GM21381 (cell line): ENCODE measurements around the gene FBXW10B.
A peak's percentile ranks its signal among the peaks of the same experiment; 100 is the strongest.
"Not testable (repeated sequence)": the region's sequence is repeated elsewhere in the genome, so short reads cannot be mapped to it uniquely, and the experiment has no call there.

ENCODE experiments used
- ATAC-seq: cut with Tn5 transposase; IDR thresholded peaks from one replicate; pipeline ENCODE4 v1.9.1; 2021; ENCODE audit warnings: mild to moderate bottlenecking, moderate library complexity; ENCODE audit not compliant: unreplicated experiment

FBXW10B gene, protein sequence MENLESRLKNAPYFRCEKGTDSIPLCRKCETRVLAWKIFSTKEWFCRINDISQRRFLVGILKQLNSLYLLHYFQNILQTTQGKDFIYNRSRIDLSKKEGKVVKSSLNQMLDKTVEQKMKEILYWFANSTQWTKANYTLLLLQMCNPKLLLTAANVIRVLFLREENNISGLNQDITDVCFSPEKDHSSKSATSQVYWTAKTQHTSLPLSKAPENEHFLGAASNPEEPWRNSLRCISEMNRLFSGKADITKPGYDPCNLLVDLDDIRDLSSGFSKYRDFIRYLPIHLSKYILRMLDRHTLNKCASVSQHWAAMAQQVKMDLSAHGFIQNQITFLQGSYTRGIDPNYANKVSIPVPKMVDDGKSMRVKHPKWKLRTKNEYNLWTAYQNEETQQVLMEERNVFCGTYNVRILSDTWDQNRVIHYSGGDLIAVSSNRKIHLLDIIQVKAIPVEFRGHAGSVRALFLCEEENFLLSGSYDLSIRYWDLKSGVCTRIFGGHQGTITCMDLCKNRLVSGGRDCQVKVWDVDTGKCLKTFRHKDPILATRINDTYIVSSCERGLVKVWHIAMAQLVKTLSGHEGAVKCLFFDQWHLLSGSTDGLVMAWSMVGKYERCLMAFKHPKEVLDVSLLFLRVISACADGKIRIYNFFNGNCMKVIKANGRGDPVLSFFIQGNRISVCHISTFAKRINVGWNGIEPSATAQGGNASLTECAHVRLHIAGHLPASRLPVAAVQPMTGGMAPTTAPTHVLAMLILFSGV

DNA sequence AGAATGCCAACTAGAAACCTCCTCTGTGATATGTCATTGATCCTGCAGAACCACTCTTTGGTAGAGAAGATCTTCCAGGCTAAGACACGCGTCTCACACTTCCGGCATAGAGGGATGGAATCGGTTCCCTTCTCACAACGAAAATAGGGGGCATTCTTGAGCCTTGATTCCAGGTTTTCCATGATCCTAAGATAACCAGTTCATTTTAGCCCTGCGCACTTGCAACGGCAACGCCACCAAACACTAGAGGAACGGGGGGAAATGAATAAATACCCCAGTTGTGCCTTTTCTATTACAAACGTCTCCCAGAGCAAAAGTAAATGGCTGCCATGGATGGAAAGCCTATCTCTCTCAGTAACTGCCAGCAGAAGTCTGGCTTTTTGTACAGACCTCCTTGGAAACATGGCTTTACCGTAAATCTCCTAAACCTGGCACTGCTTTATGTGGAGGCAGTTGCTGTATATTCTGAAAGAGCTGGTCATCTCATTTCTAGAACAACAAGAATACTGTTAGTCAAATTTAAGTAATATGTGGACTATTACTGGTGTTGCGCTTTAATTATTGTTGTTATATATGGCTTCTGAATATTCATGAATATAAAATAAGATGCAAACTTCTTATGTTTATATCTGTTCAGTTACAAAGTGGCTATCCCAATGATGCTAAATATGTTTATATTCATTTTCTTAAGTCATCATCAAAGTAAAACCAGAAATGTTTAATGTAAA lies at the start of gene FBXW10B:
Gene FBXW10B (minus strand): TSS at position 374 of the 728 bp plus-strand sequence. CDS start 192 bp downstream, at position 182.
- ATAC-seq, result not testable (repeated sequence)

DNA sequence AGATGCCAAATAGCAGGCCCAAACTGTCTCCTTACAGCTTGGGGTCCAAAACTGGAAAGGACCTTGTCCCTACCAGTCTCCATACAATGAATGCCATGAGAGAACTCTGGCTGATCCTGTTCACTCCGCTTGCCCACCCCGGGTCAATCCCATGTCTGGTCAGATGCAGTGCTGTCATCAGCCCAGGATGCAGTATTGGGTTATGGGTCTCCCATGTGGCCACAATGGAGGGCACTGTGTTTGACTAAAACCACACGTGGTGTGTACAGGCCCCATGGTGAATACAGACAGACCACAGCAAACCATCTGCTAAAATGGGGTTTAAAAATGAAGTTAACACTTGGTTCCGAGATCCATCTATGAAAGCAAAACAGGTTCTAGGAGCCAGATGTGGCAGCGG lies 44.2 kb upstream of the FBXW10B start:
- no peak for ATAC-seq

DNA sequence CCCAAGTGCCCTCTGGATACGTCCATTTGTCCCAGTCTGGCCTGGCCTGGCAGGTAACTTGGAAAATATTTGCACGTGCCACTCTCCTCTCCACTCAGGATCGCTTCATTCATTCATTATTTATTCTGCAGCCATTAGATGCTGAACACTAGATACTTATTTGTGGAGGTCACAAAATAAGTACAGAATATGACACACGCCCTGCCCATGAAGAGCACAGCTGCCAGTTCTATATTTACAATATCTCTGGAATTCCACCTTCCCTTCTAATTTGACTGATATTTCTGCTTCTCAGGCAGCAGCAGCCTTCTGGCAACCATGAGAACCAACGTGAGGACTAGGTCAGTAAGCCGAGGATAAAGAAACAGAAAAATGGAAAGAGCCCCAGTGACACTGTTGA lies 43.7 kb upstream of the FBXW10B start:
- no peak for ATAC-seq

DNA sequence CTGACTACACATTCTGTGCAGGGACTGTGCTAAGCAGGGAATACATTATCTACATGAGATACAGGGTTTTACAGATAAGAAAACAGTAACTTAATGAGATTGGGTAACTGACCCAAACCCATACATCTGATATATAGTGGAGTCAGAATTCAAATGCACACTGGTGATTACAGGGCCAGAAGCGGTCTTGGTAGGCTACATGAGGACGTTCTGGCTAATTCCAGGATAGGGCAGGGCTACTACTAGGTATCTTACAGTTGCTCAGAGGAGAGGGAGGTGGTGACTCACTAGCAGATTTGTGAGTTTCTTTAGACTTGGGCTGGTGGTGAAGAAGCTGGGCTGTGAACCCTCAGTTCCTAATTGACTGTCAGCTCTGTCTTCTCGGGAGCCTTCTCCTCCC lies 43.2 kb upstream of the FBXW10B start:
- no peak for ATAC-seq

DNA sequence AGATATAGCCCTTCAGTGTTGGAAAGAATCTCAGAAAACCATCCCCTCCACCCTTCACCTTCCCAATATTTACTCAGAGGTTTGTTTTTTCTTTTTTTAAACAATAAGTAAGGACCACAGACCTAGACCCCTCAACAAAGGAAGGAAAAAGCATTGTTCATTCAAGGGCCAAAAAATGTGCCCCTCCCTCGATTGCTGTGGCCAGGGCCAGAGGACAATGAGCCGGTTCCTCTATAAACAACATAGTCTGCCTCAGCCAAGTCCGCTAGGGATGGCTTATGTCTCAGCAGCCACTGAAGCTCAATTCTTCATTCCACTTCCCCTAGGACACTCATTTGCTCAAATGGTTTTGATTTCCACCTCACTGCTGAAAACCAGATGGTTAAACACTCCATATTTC lies 40.6 kb upstream of the FBXW10B start:
- no peak for ATAC-seq

DNA sequence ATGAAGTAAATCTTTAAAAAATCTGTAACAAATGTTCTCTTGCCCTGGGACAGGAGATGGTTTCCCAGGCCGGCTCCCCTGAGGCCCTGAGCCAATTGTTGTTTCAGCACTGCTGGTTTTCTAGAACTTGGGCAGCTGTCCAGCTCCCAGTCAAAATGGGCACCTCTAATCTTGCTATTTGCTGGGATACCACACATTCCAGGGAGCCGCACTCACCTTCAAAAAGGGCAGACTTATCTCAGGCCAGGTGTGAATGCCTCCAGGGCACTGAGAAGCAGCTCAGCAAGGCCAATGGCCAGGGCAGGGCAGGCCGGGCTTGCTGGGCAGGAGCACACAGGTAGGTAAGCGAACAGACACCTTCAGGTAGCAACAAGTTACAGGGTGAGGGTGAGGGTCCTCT lies 40.2 kb upstream of the FBXW10B start:
- no peak for ATAC-seq

DNA sequence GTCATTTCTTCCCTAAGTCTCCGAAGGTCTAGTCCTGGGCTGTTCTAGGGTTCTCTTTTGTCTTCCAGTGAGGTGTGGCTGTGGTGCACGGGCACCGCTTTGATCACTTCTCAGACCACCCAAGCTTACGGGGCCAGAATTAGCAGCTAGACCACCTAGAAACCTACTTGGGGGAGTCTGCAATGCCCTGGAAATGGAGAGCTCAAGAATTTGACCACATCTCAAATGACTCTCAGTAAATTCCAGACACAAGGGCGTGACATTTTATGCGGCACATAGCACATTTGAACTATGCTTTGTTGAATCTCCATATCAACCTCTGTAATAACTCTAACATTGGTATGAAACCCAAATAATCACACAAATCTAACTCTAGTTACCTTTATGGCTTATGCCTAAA lies 39.7 kb upstream of the FBXW10B start:
- ATAC-seq, result no peak

DNA sequence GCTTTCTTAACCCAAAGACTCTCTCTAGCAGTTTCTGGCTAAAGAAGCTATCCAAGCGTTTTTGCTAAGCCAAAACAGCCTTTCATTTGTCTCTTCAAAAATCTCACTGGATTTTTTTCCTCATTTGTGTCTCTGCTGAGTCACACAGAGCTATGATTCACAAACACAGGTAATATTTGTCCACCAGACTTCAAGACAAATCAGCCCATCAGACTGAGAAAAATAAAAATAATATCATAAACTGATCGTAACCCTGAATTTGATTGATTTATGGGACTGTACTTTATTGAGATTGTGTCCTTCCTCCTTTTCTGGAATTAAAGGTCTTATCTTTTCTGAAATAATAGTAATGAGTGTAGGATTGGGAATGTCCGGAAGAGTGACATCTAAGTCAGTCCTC lies 38.8 kb upstream of the FBXW10B start:
- no peak for ATAC-seq

DNA sequence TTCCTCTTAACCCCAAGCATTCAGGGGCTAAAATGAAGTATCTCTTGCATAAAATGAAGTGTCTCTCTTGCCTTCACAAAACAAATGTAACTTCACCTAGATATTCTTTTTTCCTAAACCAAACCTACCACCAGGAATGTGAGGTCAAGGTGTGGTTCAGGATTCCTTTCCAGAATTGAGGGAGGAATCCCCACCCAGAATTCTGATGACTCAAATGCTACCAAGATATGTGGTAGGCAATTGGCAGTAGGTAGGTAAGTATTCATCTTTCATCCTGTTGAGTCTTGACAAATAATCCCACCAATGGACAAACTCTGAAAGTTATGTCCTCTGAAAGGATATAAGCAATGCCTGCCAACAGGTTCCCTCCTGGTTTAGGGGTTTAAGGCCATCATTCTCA lies 38.4 kb upstream of the FBXW10B start:
- no peak for ATAC-seq

DNA sequence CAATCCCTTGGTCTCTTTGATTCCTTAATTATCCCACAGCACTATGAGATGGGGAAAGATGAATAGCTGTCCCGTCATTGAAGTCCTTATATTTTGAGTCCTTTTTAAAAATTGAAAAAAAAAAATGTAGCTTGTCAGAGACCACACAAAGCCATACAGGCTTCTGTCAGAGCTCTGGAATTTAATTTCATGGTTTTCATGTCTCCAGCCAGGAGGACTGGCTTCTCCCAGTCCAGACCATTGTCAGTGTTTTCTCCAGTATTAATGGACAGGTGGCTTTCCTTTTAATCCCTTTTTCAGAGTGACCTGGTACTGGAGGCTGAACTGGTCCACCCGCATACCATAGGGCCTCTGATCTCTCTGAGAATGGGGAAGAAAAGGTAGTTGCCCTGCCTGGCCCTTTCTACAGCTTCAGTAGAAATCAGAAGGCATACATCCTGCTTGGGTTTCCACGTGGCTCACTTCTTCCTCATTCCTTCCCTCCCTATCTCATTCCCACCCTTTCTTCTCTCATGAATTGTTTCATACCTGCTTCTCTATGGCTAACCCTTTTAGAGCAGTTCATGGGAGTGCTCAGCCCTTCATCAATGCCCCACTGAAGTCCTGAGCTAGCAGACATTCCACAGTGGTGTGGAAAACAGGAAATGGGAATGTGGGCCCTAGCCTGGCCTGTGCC lies 35.5 kb upstream of the FBXW10B start:
- ATAC-seq, result no peak

DNA sequence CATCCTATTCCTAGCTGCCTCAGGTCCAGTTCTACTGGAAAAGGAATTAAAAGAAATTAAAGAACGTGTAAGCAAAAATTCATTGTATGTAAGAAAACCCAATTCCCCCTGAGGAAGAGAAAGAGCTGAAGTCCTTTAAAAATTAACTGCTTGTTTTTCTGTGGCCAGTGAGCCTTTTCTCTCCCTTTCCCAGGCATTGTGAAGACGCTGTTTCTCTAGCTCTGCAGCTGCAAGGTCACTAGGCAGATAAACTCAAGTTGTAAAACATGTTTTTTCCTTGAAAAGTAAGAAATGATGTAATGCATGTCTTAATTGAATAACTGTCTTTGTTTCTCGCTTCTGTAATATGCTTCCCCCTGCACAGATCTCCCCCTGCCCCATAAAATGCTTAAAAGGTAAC lies 34.9 kb upstream of the FBXW10B start:
- ATAC-seq, result not testable (repeated sequence)

DNA sequence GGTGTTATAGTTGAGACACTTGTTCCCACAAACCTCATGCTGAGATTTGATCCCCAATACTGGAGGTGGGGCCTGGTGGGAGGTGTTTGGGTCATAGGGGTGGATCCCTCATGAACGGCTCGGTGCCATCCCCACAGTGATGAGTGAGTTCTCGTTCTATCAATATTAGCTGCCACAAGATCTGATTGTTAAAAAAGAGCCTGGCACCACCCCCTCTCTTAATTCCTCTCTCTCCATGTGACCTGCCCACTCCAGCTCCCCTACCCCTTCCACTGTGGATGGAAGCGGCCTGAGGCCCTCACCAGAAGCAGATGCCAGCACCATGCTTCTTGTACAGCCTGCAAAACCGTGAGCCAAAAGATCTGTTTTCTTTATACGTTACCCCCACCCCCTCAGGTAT lies 33.5 kb upstream of the FBXW10B start:
- no peak for ATAC-seq

DNA sequence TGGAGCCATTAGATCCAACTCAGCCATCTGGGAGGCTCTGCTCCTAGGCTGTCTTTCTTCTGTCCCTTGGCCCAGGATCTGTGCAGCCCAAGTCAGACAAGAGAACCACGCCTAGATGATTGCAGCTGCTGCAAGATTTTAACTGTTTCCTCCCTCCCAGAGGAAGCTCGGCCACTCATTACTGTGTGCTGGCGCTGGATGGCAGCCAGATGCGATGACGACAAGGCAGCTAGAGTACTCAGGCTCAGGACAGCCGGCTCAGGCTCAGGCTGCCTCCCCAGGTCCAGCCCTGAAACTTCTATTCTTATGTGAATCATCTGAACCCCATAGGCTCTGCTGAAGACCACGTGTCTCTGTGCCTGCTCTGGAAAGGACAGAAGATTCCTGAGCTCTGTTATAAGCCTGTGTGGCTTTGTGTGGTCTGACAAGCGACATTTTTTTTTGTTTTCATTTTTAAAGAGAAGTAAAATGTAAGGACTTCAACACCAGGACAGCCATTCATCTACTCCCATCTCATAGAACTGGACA lies 32.1 kb upstream of the FBXW10B start:
- ATAC-seq, result peak; percentile 60

DNA sequence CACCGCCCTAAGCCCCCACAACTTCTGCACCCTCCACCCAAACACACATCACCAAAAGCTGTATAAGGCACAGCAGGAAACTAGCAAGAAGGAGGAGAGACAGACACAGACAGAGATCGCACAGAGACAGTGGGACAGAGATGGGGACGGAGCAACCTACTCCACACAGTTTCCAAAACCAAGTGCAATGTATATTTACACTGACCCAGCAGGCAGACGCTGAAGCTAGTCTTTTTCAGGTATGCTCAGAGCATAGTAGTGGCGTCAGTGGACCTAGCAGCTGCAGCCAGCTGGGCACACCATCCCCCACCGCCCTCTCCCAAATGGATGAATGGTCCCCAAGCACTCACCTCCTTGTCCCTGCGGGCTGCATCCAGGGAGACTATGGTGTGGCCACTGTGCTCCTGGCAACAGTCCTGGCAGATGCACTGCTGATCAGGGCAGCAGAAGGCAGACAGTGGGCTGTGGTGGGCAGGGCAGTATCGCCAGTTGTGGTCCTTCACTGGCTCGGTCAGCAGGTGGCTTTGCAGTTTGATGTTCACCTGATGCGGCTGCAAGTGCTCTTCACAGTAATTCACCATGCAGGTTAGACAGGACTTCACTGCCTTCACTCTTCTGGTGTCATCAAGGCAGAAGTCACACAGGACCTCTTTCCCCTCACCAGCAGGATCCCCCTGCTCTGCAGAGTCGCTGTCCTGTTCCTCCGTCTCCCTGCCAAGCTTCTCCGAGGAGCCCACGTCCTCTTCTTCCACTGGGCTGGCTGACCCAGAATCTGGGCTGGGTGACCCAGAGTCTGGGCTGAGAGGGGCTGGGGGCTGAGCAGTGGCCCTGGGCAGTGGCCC lies 31.5 kb upstream of the FBXW10B start:
- ATAC-seq, result no peak

DNA sequence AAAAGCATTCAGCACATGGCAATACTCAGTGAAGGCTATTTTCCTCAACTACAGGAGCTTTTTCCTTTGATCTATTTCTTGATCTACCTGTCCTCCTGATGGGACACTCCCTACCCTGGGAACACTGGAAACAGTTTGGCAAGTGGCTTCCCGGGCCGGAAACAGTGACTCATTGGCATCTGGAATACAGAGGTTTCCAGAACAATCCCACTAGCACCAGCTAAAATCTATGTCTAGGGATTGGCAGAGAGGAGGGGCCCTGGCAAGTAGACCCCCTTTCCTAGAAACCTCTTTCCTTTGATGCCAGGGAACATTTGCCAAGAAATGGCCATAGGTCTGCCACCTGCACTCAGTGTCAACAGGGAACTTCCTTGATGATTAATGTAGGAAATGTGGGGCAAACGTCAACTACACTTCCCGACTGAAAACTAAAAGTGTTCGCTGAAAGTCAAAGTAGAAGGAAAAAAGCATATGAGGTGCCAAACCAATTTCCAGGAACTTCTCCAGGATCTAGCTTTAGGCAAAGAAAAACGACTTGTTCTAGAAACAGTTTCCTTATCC lies 30.4 kb upstream of the FBXW10B start:
- no peak for ATAC-seq

DNA sequence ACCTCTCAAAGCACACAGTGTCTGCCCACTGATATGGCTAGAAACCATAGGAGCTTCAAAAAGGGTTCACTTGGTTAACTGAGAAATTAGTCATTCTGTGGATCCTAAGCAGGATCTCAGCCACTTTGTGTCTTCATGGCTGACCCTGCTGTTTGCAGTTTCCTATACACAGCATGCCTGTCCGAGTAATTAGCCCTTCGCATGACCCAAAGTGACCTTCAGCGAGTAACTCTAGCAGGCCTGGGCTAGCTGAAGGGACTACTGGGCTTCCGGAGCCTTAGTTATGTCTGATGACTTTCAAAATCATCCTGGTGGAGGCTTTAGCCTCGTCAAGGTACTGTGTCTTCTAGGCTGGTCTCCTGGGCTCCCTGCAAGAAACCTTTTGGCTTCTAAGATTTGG lies 28.9 kb upstream of the FBXW10B start:
- ATAC-seq, result no peak

DNA sequence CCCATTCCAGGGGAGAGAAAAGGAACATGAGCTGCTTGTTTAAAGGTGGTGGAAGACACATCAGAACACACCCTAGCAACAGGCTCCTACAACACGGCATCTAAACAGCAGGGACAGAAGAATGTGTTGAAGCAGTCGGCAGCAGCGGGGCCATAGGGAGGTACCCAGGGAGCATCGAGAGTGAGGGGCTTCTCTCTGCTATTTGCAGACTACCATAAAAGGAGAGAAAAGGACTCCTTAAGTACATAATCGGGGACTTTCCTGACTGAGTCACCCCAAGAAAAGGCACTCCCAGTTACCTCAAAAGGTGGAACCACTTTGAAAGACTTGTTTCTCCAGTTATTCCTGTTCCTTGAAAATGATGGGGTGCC lies 26.4 kb upstream of the FBXW10B start:
- ATAC-seq, result not testable (repeated sequence)

DNA sequence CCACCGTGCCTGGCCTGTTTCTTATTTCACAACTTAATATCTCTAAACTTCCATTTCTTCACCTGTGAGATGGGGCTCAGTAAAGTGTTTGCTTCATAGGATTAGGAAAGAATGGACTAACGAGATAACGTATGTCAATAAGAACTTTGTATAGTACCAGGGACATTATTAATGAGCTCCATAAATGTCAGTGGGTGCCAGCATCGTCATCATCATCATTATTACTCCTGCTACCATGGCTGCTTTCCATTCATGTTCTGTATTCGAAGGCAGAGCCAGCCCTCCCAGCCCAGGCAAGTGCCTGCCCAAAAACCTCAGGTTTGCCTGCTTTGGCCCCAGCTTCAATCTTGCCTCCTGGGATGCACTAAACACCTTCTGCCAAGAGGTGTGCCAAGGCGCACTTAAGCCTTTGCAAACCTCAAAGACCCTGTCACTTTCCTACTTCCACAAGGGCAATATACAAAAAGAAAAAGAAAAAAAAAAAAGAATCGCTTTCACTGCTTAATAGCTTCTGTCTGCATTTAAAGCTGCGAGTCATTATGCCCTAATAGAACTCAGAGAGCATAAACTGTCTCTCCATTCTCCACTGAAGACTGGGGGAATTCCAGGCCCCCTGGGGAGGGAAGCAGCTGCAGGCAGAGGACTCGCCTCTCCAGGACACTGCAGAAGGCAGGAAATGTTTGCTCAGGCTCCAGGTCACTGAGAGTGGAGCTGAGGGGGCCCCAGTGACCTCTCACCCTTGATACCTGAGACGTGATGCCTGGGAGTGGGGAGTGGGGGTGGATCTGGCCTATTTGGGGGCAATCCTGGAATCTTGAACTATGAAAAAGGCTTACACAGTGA lies 25.8 kb upstream of the FBXW10B start:
- not testable (repeated sequence) for ATAC-seq
